Effector memory CD4-positive, alpha-beta T cell (primary cell): ENCODE measurements around the gene CAPN3.

Source experiments
- DNase-seq, 3 donors: peaks; one replicate each; pipeline ENCODE4 v3.0.0-alpha.2; 2020
- H3K27ac ChIP-seq: 2 replicates; pipeline ENCODE4 v1.7.0; 2013; ENCODE audit warnings: mild to moderate bottlenecking, low read length, moderate library complexity; ENCODE audit not compliant: insufficient read depth, poor library complexity, severe bottlenecking
- H3K27me3 ChIP-seq: replicated peaks from 2 replicates; pipeline ENCODE4 v1.7.0; 2013; ENCODE audit warnings: mild to moderate bottlenecking, low read length; ENCODE audit not compliant: insufficient read depth, control insufficient read depth, poor library complexity, severe bottlenecking
- H3K36me3 ChIP-seq: 2 replicates; pipeline ENCODE4 v1.7.0; 2013; ENCODE audit warnings: mild to moderate bottlenecking, low read length, moderate library complexity; ENCODE audit not compliant: control insufficient read depth, insufficient read depth
- H3K4me1 ChIP-seq: 2 replicates; pipeline ENCODE4 v1.7.0; 2013; ENCODE audit warnings: low read length, mild to moderate bottlenecking; ENCODE audit not compliant: control insufficient read depth, insufficient read depth, poor library complexity, severe bottlenecking
- H3K4me3 ChIP-seq: 2 replicates; pipeline ENCODE4 v1.7.0; 2013; ENCODE audit warnings: low read length, low read depth, mild to moderate bottlenecking; ENCODE audit not compliant: insufficient read depth, poor library complexity, severe bottlenecking
- H3K9me3 ChIP-seq: 2 replicates; pipeline ENCODE4 v1.7.0; 2013; ENCODE audit warnings: mild to moderate bottlenecking, low read length, moderate library complexity; ENCODE audit not compliant: control insufficient read depth

CAPN3 gene

DNA sequence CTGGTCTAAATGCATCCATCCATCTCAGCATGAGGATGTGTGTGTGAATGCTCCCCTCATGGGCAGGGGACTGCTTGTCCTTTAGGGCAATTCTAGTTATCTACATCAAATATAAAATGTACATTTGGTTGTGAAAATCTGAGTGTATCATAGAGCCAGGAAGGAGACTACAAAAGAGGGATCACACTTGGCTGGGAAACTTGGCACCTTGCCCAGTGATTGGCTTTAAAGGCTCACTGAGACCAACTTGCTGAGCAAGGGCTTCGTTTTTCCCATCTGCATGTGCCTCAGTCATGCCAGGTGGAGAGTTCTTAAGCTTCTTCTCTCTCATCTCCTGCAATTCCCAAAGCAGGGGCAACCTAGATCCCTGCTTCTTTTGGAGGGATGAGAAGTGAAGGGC lies 5.2 kb downstream of the CAPN3 start:
- no peaks in the 10 kb centered on the region for H3K4me1 ChIP-seq
- peaks cover 2% of the 10 kb centered on the region for H3K36me3 ChIP-seq
- no peaks in the 10 kb centered on the region for H3K9me3 ChIP-seq
- H3K27ac ChIP-seq = no peak overlapping the region
- no peaks in the 10 kb centered on the region for H3K27me3 ChIP-seq
- DNase-seq = no peak
- no peak overlapping the region for H3K4me3 ChIP-seq

GRCh38 chr15:42365921-42366550 lies 6.7 kb downstream of the CAPN3 start:
- H3K4me3 ChIP-seq = no peak overlapping the region

GRCh38 chr15:42367041-42367440 lies 7.7 kb downstream of the CAPN3 start:
- no peaks in the 10 kb centered on the region for H3K27me3 ChIP-seq
- no peak overlapping the region for H3K27ac ChIP-seq
- no peaks in the 10 kb centered on the region for H3K4me1 ChIP-seq
- H3K9me3 ChIP-seq = no peaks in the 10 kb centered on the region
- no peak overlapping the region for H3K4me3 ChIP-seq
- DNase-seq = no peak
- no peaks in the 10 kb centered on the region for H3K36me3 ChIP-seq

More at GRCh38 chr15:42365921-42366550, 6.7 kb downstream of the CAPN3 start:
- DNase-seq = no peak
- Histone ChIP-seq H3K4me1 (no peaks in the 10 kb centered on the region), H3K27me3 (no peaks in the 10 kb centered on the region), H3K27ac (no peak overlapping the region), H3K36me3 (no peaks in the 10 kb centered on the region), H3K9me3 (no peaks in the 10 kb centered on the region)

DNA sequence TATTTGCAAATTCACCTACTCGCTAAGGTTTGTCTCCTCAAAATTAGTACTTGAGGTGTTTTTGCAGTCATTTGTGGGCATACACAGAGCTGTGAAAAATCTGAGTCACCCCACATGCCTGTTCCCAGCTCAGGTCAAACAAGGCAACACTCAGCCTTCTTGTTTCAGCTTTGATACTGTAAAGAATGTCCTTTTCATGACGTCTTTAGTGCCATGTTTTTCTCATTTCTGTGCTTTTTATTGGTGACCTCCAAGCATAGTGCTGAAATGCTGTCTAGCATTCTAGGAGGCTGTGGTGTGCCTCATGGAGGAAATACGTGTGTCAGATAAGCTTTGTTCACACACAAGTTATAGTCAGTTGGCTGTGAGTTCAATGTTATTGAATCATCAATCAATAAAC lies 8.8 kb downstream of the CAPN3 start:
- no peaks in the 10 kb centered on the region for H3K27me3 ChIP-seq
- no peaks in the 10 kb centered on the region for H3K9me3 ChIP-seq
- no peaks in the 10 kb centered on the region for H3K36me3 ChIP-seq
- H3K27ac ChIP-seq = no peak overlapping the region
- no peak for DNase-seq
- no peaks in the 10 kb centered on the region for H3K4me1 ChIP-seq
- no peak overlapping the region for H3K4me3 ChIP-seq

GRCh38 chr15:42371096-42371495 lies 11.8 kb downstream of the CAPN3 start:
- Histone ChIP-seq H3K9me3 (no peaks in the 10 kb centered on the region), H3K4me3 (no peak overlapping the region), H3K36me3 (no peaks in the 10 kb centered on the region), H3K27ac (no peak overlapping the region), H3K27me3 (no peaks in the 10 kb centered on the region), H3K4me1 (no peaks in the 10 kb centered on the region)
- DNase-seq = no peak

DNA sequence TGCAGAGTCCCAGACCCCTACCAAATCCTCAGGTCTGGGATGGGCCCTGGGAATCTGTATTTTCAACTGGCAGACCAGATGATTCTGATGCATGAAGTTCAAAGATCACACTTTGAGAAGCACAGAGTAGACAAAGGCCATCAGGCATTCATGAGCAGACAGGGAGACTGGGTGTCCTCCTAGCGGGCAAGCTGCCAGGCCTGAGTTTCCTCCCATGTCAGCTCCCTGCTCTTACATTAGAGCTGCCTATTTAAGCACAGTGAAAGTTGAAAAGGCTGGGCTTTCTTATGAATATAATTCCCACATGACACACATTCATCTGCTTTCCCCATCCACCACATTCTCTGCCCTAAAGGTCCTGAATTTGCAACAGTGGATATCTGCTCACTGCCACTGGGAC lies 14.0 kb downstream of the CAPN3 start:
- H3K4me3 ChIP-seq = no peak overlapping the region
- H3K9me3 ChIP-seq = no peaks in the 10 kb centered on the region

GRCh38 chr15:42373936-42374335 lies 14.6 kb downstream of the CAPN3 start:
- no peaks in the 10 kb centered on the region for H3K4me1 ChIP-seq
- no peak for DNase-seq
- no peak overlapping the region for H3K4me3 ChIP-seq
- H3K27ac ChIP-seq = no peak overlapping the region
- no peaks in the 10 kb centered on the region for H3K9me3 ChIP-seq
- no peaks in the 10 kb centered on the region for H3K36me3 ChIP-seq
- H3K27me3 ChIP-seq = no peaks in the 10 kb centered on the region

More for the DNA sequence above, 14.0 kb downstream of the CAPN3 start:
- Histone ChIP-seq H3K27ac (no peak overlapping the region), H3K4me1 (no peaks in the 10 kb centered on the region), H3K36me3 (no peaks in the 10 kb centered on the region), H3K27me3 (no peaks in the 10 kb centered on the region)
- no peak for DNase-seq

- Histone ChIP-seq H3K9me3 (no peaks in the 10 kb centered on the region), H3K27ac (no peak overlapping the region), H3K4me3 (no peak overlapping the region), H3K27me3 (no peaks in the 10 kb centered on the region), H3K4me1 (no peaks in the 10 kb centered on the region), H3K36me3 (no peaks in the 10 kb centered on the region)
- no peak for DNase-seq
These were observed 15.5 kb downstream of the CAPN3 start for GRCh38 chr15:42374810-42375209.

- Histone ChIP-seq H3K36me3 (no peaks in the 10 kb centered on the region), H3K27me3 (no peaks in the 10 kb centered on the region), H3K4me1 (no peaks in the 10 kb centered on the region), H3K4me3 (no peak overlapping the region), H3K9me3 (no peaks in the 10 kb centered on the region), H3K27ac (no peak overlapping the region)
- no peak for DNase-seq
These were observed 16.0 kb downstream of the CAPN3 start for GRCh38 chr15:42375252-42375651.

- Histone ChIP-seq H3K9me3 (no peaks in the 10 kb centered on the region), H3K27me3 (no peaks in the 10 kb centered on the region), H3K27ac (no peak overlapping the region), H3K4me3 (no peak overlapping the region), H3K4me1 (no peaks in the 10 kb centered on the region), H3K36me3 (no peaks in the 10 kb centered on the region)
- no peak for DNase-seq
These were observed 16.6 kb downstream of the CAPN3 start for GRCh38 chr15:42375941-42376340.
